ENCODE data around the gene SQOR. TPM values are rescaled to one million over a fixed set of nuclear protein-coding genes. Genes with fewer than 3 reads are reported as not detected.

SQOR gene
- total RNA-seq, 1 experiment from 2014 or later, result 17.6 TPM

- ATAC-seq (no peak), DNase-seq (ENCODE audit: low read depth, low spot score) (no peak)
- Histone ChIP-seq H4K20me1 (ENCODE audit: insufficient read depth) (no peaks in the 10 kb centered on the region), H3K4me3 (replicated peaks in 1 of 2; ENCODE audit: low read depth in 1 of 2, low read length in 2 of 2) (no peak overlapping the region), H3K27ac (ENCODE audit: low read depth, low read length) (no peak overlapping the region), H2AFZ (ENCODE audit: low read depth, low read length, poor library complexity, severe bottlenecking) (no peak overlapping the region), H3K9me3 (ENCODE audit: control insufficient read depth in 1 of 2, insufficient read depth in 1 of 2, low read depth in 1 of 2, low read length in 2 of 2) (no peaks in the 10 kb centered on the region), H3K27me3 (ENCODE audit: insufficient read depth, low read length) (no peaks in the 10 kb centered on the region), H3K4me2 (ENCODE audit: low read length) (no peak overlapping the region), H3K9me2 (ENCODE audit: insufficient read depth) (no peaks in the 10 kb centered on the region), H3K79me2 (ENCODE audit: insufficient read depth, low read length) (peaks cover 12% of the 10 kb centered on the region), H3K36me3 (ENCODE audit: control insufficient read depth in 1 of 2, insufficient read depth in 2 of 2, low read length in 2 of 2) (peaks cover 0 to 14% of the 10 kb centered on the region in 2 experiments; a peak in 3 of 4 replicates), H3K4me1 (ENCODE audit: control insufficient read depth in 1 of 2, insufficient read depth in 2 of 2, low read length in 2 of 2) (no peaks in the 10 kb centered on the region), H3K9ac (ENCODE audit: low read length) (no peak overlapping the region)
- POLR2A ChIA-PET, result no interaction called here
- CTCF ChIA-PET, result no interaction called here
- intact Hi-C loops (cut with micrococcal nuclease), result no loop called here
- BruUV-seq (replicated peaks), result no TSS peak
- TF ChIP-seq MAX (IDR thresholded peaks at IDR 0.05), result no peak
- TF ChIP-seq EGR1 (IDR thresholded peaks at IDR 0.05; ENCODE audit: low read depth), result no peak
- no peak for TF ChIP-seq FOSL1 (IDR thresholded peaks at IDR 0.05; ENCODE audit: low read depth)
- no peak for TF ChIP-seq SP1 (IDR thresholded peaks at IDR 0.05; ENCODE audit: low read depth)
- no peak for TF ChIP-seq EZH2 (IDR thresholded peaks at IDR 0.05)
- no peak for TF ChIP-seq EZH2phosphoT487 (IDR thresholded peaks at IDR 0.05; ENCODE audit: borderline replicate concordance)
- no peak for TF ChIP-seq ELF1 (IDR thresholded peaks at IDR 0.05; ENCODE audit: borderline replicate concordance, low read depth)
- no peak for TF ChIP-seq ATF3 (IDR thresholded peaks at IDR 0.05)
- RAD21 ChIA-PET (ENCODE audit: low non-redundant PET in 1 of 2, low total read pairs in 2 of 2, uncharacterized antibody in 2 of 2, unreplicated experiment in 2 of 2), result no interaction called here
These were observed 28.4 kb upstream of the SQOR start for GRCh38 chr15:45606413-45606812.

- POLR2A ChIA-PET, result no interaction called here
- no peak for DNase-seq (ENCODE audit: low read depth, low spot score)
- no peak overlapping the region for H2AFZ ChIP-seq (ENCODE audit: low read depth, low read length, poor library complexity, severe bottlenecking)
- H4K20me1 ChIP-seq (ENCODE audit: insufficient read depth), result no peaks in the 10 kb centered on the region
- no peak for TF ChIP-seq ELF1 (IDR thresholded peaks at IDR 0.05; ENCODE audit: borderline replicate concordance, low read depth)
- TF ChIP-seq ZNF274 (IDR thresholded peaks at IDR 0.05; ENCODE audit: low read depth, low read length), result no peak
- TF ChIP-seq JUND (IDR thresholded peaks at IDR 0.05), result no peak
- no peak for TF ChIP-seq CBX3 (IDR thresholded peaks at IDR 0.05; ENCODE audit: low read depth)
- no peak for TF ChIP-seq RAD21 (IDR thresholded peaks at IDR 0.05; ENCODE audit: low read depth)
- TF ChIP-seq MAX (IDR thresholded peaks at IDR 0.05), result no peak
- TF ChIP-seq CEBPB (IDR thresholded peaks at IDR 0.05; ENCODE audit: low read depth), result no peak
- TF ChIP-seq TCF7L2 (IDR thresholded peaks at IDR 0.05; ENCODE audit: borderline replicate concordance, extremely low read depth, insufficient read depth, insufficient read length), result no peak
- TF ChIP-seq ZFX (IDR thresholded peaks at IDR 0.05), result no peak
- TF ChIP-seq POLR2AphosphoS5 (IDR thresholded peaks at IDR 0.05; ENCODE audit: low read depth, low read length), result no peak
- TF ChIP-seq EZH2 (IDR thresholded peaks at IDR 0.05), result no peak
- TF ChIP-seq FOSL1 (IDR thresholded peaks at IDR 0.05; ENCODE audit: low read depth), result no peak
- intact Hi-C loops (cut with micrococcal nuclease), result no loop called here
- CTCF ChIA-PET, result no interaction called here
- no peak for ATAC-seq
- peaks cover 0 to 14% of the 10 kb centered on the region in 2 experiments; a peak in 3 of 4 replicates for H3K36me3 ChIP-seq (ENCODE audit: control insufficient read depth in 1 of 2, insufficient read depth in 2 of 2, low read length in 2 of 2)
- no peak overlapping the region for H3K4me3 ChIP-seq (replicated peaks in 1 of 2; ENCODE audit: low read depth in 1 of 2, low read length in 2 of 2)
- BruUV-seq (replicated peaks), result no TSS peak
- H3K27ac ChIP-seq (ENCODE audit: low read depth, low read length), result no peak overlapping the region
- no peaks in the 10 kb centered on the region for H3K27me3 ChIP-seq (ENCODE audit: insufficient read depth, low read length)
- RAD21 ChIA-PET (ENCODE audit: low non-redundant PET in 1 of 2, low total read pairs in 2 of 2, uncharacterized antibody in 2 of 2, unreplicated experiment in 2 of 2), result no interaction called here
- no peaks in the 10 kb centered on the region for H3K9me2 ChIP-seq (ENCODE audit: insufficient read depth)
- H3K4me1 ChIP-seq (ENCODE audit: control insufficient read depth in 1 of 2, insufficient read depth in 2 of 2, low read length in 2 of 2), result no peaks in the 10 kb centered on the region
- no peak overlapping the region for H3K4me2 ChIP-seq (ENCODE audit: low read length)
- H3K9me3 ChIP-seq (ENCODE audit: control insufficient read depth in 1 of 2, insufficient read depth in 1 of 2, low read depth in 1 of 2, low read length in 2 of 2), result no peaks in the 10 kb centered on the region
- peaks cover 8% of the 10 kb centered on the region for H3K79me2 ChIP-seq (ENCODE audit: insufficient read depth, low read length)
- H3K9ac ChIP-seq (ENCODE audit: low read length), result no peak overlapping the region
These were observed 28.0 kb upstream of the SQOR start for GRCh38 chr15:45606841-45607240.
